ENCODE data around the gene MYO1B.

Gene MYO1B

DNA sequence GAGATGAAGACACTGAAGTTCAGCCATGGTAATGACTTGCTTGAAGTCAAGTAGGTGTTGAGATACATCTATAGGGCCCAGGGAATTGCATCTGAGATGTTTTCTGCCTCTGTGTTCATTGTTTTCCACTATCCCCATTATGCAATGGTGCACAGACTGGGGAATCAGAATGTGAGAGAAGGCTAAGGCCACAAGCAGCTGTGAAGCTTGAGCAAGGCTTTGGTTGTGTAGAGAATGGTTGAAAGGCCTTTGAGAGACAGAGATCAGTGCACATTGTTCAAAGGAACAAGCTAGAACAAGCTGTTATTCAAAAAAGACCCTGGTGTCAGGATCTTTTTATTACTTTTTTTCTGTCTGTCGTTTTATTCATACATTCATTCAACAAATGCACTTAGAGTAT lies 82.3 kb downstream of the MYO1B start:
- DNase-seq: no peak

DNA sequence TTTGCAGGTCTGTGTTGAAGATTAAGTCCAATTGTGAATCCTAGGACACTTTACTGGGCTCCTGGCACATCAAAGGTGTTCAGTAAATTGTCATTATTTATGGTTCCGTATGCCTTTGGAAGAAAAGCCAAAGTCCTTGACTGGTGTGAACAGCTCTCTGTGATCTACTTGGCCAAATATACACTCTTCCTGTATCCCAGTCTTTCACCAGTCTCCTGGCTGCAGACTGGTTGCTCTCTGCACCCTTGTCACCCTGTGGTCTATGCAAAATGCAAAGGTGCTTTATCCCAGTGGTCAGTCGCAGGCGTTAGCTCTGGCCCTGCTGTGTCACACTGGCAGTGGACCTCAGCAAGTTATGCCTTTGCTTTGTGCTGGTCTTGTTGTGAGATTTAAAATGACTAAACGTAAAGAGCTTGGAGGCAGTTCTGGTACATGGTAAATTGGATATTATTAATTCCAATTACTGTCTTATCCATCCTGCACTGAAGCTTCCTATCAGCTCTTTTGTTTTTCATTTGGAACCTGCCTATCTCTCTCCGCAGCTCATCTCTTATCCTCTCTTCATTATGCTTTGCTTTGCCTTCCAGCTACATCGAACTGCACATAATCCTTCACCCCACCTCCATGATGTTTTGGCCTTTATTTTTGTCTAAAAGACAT lies 83.1 kb downstream of the MYO1B start:
- no peak for DNase-seq

DNA sequence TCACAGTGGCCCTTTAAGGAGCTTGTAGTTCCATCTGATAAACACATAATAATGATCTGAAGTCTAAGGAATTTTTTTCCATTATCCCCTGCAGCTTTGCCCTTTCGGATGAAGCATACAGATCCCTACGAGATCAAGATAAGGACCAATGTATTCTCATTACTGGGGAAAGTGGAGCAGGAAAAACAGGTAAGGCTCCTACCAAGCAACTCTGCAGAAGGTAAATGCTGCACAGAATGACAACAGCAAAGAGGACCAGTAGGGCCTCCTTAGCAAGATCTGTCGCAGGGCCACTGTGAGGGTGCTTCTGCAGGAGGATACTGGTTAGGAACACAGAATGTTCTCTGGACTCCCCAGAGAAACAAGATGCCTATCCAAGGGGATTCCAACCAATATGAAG lies 84.6 kb downstream of the MYO1B start:
- no peak for DNase-seq

DNA sequence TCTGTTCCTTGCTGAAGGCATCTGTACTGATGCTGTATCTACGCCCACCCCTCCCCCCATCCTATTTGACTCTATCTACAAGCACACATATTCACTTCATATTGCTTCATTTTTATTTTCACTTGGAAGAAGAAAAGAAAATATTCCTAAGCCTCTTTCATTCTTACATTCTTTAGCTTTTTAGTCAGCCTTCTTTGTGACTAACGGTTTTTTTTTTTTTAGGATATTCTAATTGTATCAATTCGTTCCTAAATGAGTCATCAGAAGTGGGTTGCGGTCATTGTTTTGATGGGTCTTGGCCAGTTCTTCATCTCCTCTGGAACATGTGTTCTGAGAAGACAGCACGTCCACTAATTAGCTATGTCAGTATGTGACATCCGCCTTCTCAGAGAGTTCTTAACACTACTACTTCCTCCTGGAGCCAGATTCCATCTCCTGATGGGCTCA lies 88.7 kb downstream of the MYO1B start:
- DNase-seq: no peak

DNA sequence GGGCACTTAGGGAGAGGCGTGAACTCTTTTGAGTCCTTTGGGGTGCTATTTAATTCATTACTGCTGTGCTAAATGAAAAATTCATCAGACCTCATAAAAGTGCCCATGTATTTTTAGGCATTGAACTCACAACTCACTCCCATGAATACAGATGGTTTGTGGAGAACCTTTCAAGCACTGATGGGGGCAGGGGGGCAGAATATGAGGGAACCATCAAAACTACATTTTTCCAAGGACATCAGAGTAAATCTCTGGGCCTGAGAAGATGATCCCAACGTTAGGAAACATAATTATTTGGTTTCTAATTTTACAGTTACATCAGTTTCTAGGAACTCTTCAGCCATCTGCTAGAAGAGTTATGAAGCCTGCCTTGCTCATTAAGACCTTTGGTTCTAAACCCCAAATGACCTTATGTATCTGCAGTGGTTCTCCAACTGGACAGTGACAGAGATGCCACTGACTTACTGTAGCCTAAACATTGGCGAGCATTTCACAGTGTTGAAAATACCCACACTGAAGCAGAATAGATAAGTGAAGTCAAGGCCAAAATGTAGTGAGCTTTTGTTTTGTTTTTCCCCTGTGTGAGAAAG lies 90.8 kb downstream of the MYO1B start:
- no peak for DNase-seq

DNA sequence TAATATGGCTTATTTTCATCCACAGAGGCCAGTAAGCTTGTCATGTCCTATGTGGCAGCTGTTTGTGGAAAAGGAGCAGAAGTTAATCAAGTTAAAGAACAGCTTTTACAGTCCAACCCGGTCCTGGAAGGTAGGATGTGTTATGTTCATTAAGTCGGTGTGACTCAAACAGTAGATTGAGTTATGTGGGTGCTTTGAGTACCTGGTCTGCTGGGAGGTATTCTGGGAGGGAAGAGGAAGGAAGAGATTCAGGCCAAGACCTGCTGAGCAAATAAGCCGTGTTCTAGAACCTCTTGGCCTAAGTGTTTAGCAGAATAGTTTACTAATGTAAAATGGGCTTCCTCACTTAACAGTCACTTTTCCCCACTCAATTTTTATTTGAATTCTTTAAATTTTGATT lies 96.2 kb downstream of the MYO1B start:
- DNase-seq: no peak

DNA sequence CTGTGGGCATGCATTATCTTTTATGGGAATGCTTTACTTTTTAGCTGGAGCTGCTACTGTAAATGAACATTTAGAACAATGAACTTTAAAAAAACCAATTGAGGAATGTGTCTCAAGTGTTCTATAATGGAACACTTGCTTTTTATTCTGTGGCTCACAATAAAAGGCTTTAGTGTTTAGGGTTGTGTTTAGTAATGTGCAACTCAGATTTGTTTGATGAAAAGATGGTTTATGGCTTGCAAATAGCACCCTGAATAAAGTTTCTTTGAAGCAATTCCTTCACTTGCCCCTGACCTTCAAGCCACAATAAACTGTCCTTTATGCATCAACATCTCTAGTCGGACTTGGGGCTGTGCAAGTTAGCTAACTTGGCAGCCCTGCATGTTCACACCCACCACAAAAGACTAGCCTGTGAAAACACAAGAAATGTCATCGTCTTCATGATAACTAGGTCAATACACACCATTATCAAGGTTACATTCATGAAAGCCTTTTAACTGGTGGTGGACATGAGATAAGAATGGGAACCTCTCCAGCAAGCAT lies 98.7 kb downstream of the MYO1B start:
- DNase-seq: no peak

DNA sequence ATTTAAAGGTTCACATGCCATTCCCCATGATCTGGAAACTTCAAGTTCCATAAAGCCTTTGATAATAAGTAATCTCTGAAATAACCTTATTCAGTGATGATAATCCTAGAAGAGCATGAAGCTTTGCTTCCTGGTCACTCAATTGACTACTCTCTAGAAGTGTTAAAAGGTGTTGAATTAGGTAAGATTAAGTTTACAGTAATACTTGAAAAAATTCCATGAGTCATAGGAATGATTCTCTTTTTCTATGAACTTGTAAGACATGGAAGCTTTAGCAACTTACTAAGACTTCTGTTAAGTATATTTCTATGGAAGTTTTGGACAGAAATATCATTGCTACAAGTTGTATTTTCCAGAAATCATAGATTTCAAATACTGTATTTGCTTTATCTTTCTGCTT lies 100.6 kb downstream of the MYO1B start:
- DNase-seq: no peak

DNA sequence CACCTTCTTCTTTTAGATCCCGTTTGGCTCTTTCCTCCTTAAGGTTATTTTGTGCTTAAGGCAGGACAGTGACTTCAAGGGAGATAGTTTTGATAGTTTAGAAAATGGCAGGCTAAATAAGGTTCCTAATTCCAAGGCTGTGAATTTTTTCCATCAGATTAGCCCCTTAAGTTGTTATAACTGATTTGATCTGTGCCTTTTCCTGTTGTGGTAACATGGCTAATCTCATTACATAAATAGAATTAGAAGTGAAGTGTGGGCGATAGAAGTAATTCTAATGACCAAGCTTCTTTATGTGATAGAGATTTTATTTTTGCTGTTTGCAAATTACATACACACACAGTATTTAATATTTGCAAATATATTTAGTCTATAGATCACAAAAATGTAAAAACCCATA lies 102.0 kb downstream of the MYO1B start:
- DNase-seq: no peak

DNA sequence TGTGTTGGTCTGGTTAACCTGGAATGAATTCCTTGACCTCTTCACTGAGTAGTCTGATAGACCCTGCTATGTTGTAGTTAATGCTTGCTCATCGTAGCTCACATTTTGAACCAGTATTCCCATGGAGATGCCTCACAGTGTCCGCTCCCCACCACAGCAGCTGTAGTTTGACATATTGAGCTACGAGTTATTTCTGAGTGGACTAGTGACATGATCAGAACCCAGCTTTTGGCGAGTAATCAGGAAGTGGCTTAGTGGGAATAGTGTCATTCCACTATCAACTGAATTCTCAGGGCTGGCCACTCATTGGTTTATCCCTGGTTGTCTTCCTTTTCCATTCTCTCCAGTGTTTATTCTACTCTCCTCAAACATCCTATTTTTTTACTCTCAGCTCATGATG lies 102.7 kb downstream of the MYO1B start:
- no peak for DNase-seq

DNA sequence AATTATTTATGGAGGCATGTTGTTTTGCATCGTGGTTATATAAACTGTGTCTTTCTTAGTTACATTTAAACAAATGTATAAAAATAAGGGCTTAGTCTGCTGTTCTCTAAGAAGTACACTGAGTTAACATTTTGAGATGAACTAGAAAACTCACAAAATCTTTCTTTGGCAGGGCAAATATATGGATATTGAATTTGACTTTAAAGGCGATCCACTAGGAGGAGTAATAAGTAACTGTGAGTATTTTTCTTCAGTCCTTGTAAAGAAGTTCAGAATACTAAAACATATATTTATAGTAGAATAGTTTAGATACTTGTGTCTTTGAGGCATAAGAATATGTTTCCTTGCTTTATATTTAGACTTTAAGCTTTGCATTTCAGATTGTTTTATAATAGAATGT lies 104.8 kb downstream of the MYO1B start:
- DNase-seq: no peak

DNA sequence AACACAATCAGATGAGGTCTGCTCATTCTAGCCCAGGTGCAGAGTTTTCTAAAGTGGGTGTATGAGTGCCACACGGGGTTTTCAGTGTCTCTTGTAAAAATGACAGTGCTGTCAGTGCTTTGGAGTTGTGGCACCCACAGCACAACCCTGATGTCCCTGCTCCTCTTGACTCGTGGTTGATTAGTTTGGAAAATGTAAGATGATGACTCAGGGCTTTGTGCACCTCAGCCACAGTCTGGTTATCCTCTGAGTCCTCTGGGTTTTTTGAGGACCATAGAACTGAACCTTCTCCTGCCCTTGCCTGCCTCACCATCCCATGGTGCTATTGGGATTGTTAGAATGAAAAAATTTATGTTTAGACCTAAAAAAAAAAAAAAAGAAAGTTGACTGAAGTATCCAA lies 105.6 kb downstream of the MYO1B start:
- DNase-seq: no peak

DNA sequence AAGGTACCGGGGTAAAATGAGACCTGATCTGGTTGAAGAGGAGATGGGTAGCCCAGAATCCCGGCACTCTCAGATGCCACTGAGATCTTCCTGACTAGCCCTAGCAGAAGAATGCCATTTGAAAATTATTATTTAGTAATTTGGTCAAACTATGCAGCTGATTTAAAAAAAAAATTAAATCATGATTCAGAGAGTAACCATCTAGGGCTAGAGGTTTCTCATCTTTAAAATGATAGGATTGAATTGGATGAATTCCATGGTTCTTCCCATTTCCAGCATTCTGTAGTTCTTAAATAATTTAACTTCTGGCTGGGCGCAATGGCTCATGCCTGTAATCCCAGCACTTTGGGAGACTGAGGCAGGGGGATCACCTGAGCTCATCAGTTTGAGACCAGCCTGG lies 106.1 kb downstream of the MYO1B start:
- no peak for DNase-seq

DNA sequence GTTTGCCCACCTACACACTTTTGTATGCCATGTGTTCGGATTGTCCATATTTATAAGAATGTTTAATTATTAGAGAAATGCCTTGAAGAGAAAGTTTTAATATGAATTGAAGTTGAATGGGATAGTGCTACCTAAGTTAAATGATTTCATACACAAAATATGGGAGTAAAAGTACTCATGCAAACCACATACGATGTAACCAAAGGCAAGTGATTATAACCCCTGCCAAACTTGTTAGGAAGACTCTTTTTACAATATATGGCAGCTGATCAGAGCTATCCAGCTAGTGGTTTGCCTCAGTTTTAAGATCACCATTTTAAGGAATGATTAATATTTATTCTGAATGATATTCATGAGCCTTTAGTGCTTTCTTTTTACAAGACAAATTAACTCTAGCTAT lies 106.7 kb downstream of the MYO1B start:
- no peak for DNase-seq

DNA sequence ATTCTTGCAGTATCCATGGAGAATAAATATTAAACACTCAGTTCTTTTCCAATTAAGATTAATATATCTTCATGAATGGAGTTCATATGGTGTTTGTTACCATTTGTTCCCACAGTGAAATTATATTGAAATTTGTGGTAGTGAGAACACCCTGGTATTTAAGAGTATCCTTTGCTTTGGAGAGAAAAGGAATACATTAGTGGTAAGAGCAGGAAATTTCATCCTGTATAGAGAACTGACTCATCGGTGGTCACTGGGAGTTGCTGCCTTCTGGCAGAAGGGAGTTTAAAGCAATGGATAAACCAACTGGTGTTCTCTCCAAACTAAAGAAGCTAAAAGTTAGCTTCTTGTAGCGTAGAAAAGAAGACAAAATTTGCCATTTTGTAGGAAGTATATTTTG lies 107.3 kb downstream of the MYO1B start:
- DNase-seq: no peak

DNA sequence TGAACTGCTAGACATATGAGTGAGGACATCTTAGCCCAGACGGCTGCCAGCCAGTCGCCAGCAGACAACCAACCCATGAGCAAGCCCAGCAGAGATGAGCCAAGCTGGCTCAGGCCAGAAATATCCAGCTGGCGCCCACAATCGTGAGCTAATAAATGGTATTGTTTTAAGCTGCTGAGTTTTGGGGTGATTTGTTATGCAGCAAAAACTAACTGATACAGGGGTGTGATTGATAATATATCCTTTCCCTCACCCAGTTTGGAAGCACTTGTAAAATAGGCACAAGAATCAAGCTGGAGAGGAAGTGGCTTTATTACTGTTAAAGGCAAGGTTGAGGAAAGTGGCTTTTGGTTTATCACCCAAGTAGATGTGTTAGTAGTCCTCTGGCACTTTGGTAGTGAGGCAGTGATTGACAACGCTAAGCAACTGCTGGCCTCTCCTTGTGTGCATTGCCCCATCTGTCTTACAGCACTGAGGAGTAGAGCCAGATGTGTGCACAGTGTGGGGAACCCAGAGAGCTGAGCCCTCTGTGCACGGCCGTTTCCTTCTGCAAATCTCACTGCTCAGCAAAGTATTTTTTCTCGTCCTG lies 110.1 kb downstream of the MYO1B start:
- DNase-seq: peak in 1 of 2 donors; percentile 6

DNA sequence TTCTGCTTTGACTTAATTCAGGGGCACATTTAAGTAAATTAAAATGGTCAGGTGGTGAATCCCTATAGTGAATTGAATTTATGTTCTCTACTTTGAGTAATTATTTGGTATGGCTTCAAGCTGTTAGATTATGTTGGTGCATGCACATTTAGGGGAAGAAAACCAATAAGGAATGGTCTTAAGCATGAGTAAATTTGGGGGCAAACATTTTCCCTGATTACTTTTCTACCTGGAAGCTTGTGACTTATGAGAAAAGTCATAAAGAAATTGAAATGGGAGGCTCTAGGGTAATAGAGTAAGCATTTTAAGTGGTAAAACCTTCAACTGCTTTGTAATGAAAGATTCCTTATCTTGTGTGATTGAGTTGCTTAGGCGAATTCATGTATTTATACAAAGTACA lies 112.5 kb downstream of the MYO1B start:
- DNase-seq: no peak

DNA sequence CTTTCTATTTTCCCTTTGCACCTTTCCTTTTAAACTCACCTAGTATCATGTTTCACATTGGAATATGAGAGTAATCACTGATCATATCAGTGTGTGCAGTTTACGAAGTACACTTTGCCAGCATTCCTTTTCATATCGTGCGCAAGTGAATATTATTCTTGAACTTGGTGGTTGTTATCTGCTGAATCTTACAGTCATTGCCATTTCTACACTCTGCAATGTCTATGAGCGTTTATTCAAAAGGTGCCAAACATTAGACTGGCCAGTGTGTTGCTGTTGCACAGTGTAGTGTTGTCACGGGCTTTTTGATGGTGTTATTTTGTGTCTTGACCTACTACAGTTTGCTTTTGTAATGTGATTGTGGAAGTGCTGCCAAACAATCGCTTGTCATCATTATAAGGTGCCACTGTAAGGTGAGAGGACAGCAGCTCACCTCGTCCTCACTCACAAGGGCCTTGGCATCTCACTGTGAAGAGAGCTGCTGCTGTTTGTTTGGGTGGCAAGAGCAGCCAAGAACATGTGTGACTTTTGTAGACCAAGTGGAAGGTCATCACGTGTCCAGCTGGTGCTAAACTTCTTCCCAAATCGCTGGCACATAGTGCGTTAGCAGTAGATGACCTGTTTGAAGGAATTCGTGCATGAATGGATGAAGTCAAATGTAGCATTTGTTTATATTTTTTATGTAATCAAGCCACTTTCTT lies 113.3 kb downstream of the MYO1B start:
- DNase-seq: no peak

DNA sequence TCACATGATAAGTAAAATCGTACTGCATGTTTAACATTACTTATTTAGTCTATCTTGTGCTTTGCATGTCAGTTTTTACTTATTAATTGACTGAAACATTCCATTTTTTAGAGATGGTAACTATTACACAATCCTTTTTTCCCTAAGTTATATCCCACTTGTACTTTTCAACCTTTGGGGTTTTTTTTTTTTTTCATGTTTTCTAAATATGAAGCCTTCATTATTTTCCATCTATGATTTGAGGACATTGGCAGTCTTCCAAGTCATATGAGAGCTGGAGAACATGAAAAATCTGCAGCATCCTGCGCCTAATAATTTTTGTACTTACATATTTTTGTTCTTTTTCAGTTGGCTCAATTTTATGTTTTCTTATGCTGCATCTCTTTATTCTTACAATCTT lies 113.9 kb downstream of the MYO1B start:
- no peak for DNase-seq

DNA sequence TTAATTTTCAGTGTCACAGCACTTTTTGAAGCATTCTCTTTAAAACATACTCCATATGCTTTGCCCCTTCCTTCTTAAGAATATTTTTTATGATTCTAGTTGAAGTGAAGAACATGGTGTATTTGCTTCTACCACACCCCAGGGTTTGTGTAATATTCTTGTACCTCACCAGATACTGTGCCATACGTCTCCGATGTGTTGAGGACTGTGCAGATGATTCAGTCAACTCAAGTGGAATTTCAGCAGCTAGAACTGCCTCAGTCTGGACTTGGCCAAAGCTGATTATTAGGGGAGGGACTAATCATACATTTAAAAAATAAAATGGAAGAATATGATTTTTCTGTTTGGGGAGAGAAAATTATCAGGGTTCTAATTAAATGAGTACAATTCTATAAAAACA lies 115.7 kb downstream of the MYO1B start:
- no peak for DNase-seq

DNA sequence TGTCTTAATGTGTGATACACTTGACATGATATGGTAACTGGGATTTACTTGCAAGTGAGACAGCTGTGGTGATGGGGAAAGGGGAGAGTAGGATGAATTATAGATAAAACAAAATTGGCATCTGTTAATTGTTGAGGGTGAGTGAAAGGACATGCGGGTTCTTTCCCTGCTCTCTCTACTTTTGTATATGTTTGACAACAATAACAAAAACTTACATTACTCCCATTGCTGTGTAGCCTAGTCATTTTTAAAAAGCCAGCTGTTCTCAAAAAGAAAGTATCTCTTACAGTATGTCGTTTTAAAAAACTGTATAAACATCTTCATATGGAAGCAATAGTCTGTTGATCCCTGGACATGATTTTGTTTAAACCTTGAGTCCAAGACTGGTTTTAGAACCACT lies 117.6 kb downstream of the MYO1B start:
- DNase-seq: no peak

DNA sequence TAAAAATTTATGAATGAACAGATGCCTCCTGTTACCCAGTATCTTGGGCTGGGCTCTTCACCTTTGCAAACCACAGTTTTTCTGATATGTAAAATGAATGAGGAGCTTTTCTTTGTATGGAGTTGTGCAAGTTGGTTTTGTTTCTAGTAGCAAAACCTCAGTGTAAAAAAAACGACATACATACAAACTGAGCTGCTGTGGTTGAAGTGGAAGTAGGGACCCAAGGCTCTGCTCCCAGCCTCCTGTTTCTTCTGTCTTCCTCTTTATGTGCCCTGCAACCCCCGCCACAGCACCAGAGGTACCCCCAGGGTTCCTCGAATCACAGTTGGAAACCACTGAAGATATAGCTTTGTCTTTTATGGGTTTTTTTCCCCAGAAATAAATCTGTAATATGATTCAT lies 118.1 kb downstream of the MYO1B start:
- DNase-seq: no peak

DNA sequence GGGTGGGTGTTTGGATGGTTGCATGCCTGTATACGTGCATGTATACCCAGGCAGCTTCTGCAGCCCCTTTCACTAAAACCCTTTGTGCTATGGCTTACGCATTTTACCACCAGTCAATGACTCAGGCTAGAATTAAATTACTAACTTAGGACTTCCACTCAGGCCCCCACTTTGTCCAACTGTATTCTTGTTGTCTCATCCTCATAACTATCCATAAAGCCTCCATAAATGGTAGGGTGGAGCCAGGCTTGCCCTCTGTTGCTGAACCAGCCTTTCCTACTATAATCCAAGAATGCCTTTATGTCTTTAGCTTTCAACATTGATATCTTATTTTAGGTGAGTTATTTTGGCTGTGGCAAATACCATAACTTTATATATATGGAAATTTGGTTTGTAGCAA lies 119.9 kb downstream of the MYO1B start:
- no peak for DNase-seq

DNA sequence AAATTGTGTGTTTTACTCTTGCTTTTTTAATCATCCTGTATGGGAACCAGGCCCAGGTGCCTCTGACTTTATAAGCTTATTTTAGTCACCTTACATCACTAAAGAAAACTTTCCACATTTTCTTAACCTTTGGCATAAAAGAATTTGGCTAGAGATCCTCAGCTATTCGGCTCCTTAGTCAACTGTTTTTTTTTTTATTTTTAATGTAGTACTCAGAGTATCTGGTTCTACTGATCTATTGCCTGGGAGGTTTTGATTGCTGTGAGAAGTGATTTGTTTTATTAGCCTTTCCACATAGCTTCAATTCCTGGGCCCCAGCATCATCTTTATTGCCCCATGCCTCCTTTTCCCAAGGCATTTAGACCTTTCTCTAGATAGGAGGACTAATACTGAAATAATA lies 121.0 kb downstream of the MYO1B start:
- no peak for DNase-seq

Data from CD4-positive, alpha-beta T cell treated with Interleukin-1 beta for 1 hour (primary cell).